Measurements from ENCODE around the gene SLX4IP. TPM values are rescaled to one million over a fixed set of nuclear protein-coding genes. Genes with fewer than 3 reads are reported as not detected.

The SLX4IP gene
- total RNA-seq, 5 donors from 2014 or later (not counting 1 experiment from before 2014, with no cell fraction given): 4.2 to 5.9 (median 5.2) TPM

- Histone ChIP-seq H3K9me3 (no peaks in the 10 kb centered on the region), H3K4me3 (ENCODE audit: control insufficient read depth in 1 of 2, extremely low read depth in 1 of 2, low read length in 1 of 2) (no peak overlapping the region), H3K27ac (ENCODE audit: low read length) (no peak overlapping the region), H3K36me3 (ENCODE audit: control insufficient read depth in 2 of 2, extremely low read depth in 1 of 2, insufficient read depth in 1 of 2, low read length in 1 of 2) (peaks cover 0 to 9% of the 10 kb centered on the region in 2 donors), H3K4me1 (ENCODE audit: control insufficient read depth in 1 of 2, extremely low read depth in 1 of 2, insufficient read depth in 2 of 2, low read length in 2 of 2) (no peaks in the 10 kb centered on the region), H3K27me3 (replicated peaks in 1 of 2; ENCODE audit: control insufficient read depth in 2 of 2, extremely low read depth in 1 of 2, insufficient read depth in 2 of 2, low read length in 1 of 2) (no peaks in the 10 kb centered on the region)
- ChIA-PET POLR2A (interaction anchor here in 1 of 2 donors (0.5 to 0.6 kb wide), 2 partner anchors 11 to 18 kb away, joined by 3 read pairs; no protein-coding TSS in a partner anchor), CTCF (no interaction called here)
- Mint-ChIP-seq H3K9me3 (no peaks in the 10 kb centered on the region), H3K27me3 (no peaks in the 10 kb centered on the region), H3K4me1 (no peaks in the 10 kb centered on the region), H3K36me3 (peaks cover 48% of the 10 kb centered on the region), H3K27ac (no peak overlapping the region), H3K4me3 (no peak overlapping the region)
- DNase-seq (no peak), ATAC-seq (replicated peaks in 1 of 4) (no peak)
- no CpG with 5 or more reads among the region's 1 CpG for WGBS (ENCODE audit: insufficient coverage)
Measured at GRCh38 chr20:10597637-10598036, 162.5 kb downstream of the SLX4IP start.

GRCh38 chr20:10602221-10602871 lies 167.2 kb downstream of the SLX4IP start:
- POLR2A ChIA-PET: no interaction called here
- peaks cover 55% of the 10 kb centered on the region for H3K36me3 Mint-ChIP-seq
- no peak overlapping the region for H3K4me3 Mint-ChIP-seq

GRCh38 chr20:10603378-10603777 lies 168.3 kb downstream of the SLX4IP start:
- no peak overlapping the region for H3K4me3 Mint-ChIP-seq
- POLR2A ChIA-PET: interaction anchor here in 1 of 2 donors (0.5 kb wide), 1 partner anchor 175 kb away, joined by 3 read pairs; no protein-coding TSS in a partner anchor
- Histone ChIP-seq H3K27me3 (replicated peaks in 1 of 2; ENCODE audit: control insufficient read depth in 2 of 2, extremely low read depth in 1 of 2, insufficient read depth in 2 of 2, low read length in 1 of 2) (no peaks in the 10 kb centered on the region), H3K27ac (ENCODE audit: low read length) (no peak overlapping the region), H3K9me3 (no peaks in the 10 kb centered on the region), H3K36me3 (ENCODE audit: control insufficient read depth in 2 of 2, extremely low read depth in 1 of 2, insufficient read depth in 1 of 2, low read length in 1 of 2) (peaks cover 0 to 18% of the 10 kb centered on the region in 2 donors), H3K4me1 (ENCODE audit: control insufficient read depth in 1 of 2, extremely low read depth in 1 of 2, insufficient read depth in 2 of 2, low read length in 2 of 2) (no peaks in the 10 kb centered on the region), H3K4me3 (ENCODE audit: control insufficient read depth in 1 of 2, extremely low read depth in 1 of 2, low read length in 1 of 2) (no peak overlapping the region)
- 24% methylated on average over 2 of the region's 4 CpGs for WGBS (ENCODE audit: insufficient coverage)
- no peak for ATAC-seq (replicated peaks in 1 of 4)
- no peak overlapping the region for H3K27ac Mint-ChIP-seq
- no peaks in the 10 kb centered on the region for H3K27me3 Mint-ChIP-seq
- no peak for DNase-seq
- peaks cover 58% of the 10 kb centered on the region for H3K36me3 Mint-ChIP-seq
- CTCF ChIA-PET: no interaction called here
- H3K4me1 Mint-ChIP-seq: no peaks in the 10 kb centered on the region
- H3K9me3 Mint-ChIP-seq: no peaks in the 10 kb centered on the region

More at GRCh38 chr20:10602221-10602871, 167.2 kb downstream of the SLX4IP start:
- ATAC-seq (replicated peaks in 1 of 4) (no peak), DNase-seq (no peak)
- Histone ChIP-seq H3K9me3 (no peaks in the 10 kb centered on the region), H3K27me3 (replicated peaks in 1 of 2; ENCODE audit: control insufficient read depth in 2 of 2, extremely low read depth in 1 of 2, insufficient read depth in 2 of 2, low read length in 1 of 2) (no peaks in the 10 kb centered on the region), H3K27ac (ENCODE audit: low read length) (no peak overlapping the region), H3K4me3 (ENCODE audit: control insufficient read depth in 1 of 2, extremely low read depth in 1 of 2, low read length in 1 of 2) (no peak overlapping the region), H3K4me1 (ENCODE audit: control insufficient read depth in 1 of 2, extremely low read depth in 1 of 2, insufficient read depth in 2 of 2, low read length in 2 of 2) (no peaks in the 10 kb centered on the region), H3K36me3 (ENCODE audit: control insufficient read depth in 2 of 2, extremely low read depth in 1 of 2, insufficient read depth in 1 of 2, low read length in 1 of 2) (peaks cover 0 to 18% of the 10 kb centered on the region in 2 donors)
- no peak overlapping the region for H3K27ac Mint-ChIP-seq
- WGBS (ENCODE audit: insufficient coverage): 80% methylated on average over 1 of the region's 4 CpGs
- CTCF ChIA-PET: no interaction called here
- no peaks in the 10 kb centered on the region for H3K4me1 Mint-ChIP-seq
- no peaks in the 10 kb centered on the region for H3K9me3 Mint-ChIP-seq
- H3K27me3 Mint-ChIP-seq: no peaks in the 10 kb centered on the region

- no peak for ATAC-seq (replicated peaks in 1 of 4)
- WGBS (ENCODE audit: insufficient coverage): 97% methylated on average over 6 of the region's 8 CpGs
- H3K27me3 ChIP-seq (replicated peaks in 1 of 2; ENCODE audit: control insufficient read depth in 2 of 2, extremely low read depth in 1 of 2, insufficient read depth in 2 of 2, low read length in 1 of 2): no peaks in the 10 kb centered on the region
- H3K9me3 ChIP-seq: no peaks in the 10 kb centered on the region
- POLR2A ChIA-PET: no interaction called here
- H3K4me1 ChIP-seq (ENCODE audit: control insufficient read depth in 1 of 2, extremely low read depth in 1 of 2, insufficient read depth in 2 of 2, low read length in 2 of 2): no peaks in the 10 kb centered on the region
- Mint-ChIP-seq H3K4me3 (no peak overlapping the region), H3K9me3 (no peaks in the 10 kb centered on the region), H3K27ac (no peak overlapping the region), H3K27me3 (no peaks in the 10 kb centered on the region), H3K4me1 (no peaks in the 10 kb centered on the region), H3K36me3 (peaks cover 57% of the 10 kb centered on the region)
- no peak overlapping the region for H3K4me3 ChIP-seq (ENCODE audit: control insufficient read depth in 1 of 2, extremely low read depth in 1 of 2, low read length in 1 of 2)
- H3K27ac ChIP-seq (ENCODE audit: low read length): no peak overlapping the region
- H3K36me3 ChIP-seq (ENCODE audit: control insufficient read depth in 2 of 2, extremely low read depth in 1 of 2, insufficient read depth in 1 of 2, low read length in 1 of 2): peaks cover 0 to 14% of the 10 kb centered on the region in 2 donors
- DNase-seq: no peak
- CTCF ChIA-PET: interaction anchor here in 1 of 2 donors (0.6 kb wide), 1 partner anchor 19 kb away, joined by 3 read pairs; no protein-coding TSS in a partner anchor
Measured at GRCh38 chr20:10603971-10604864, 169.1 kb downstream of the SLX4IP start.

- ChIA-PET CTCF (no interaction called here), POLR2A (no interaction called here)
- H3K9me3 ChIP-seq: no peaks in the 10 kb centered on the region
- Mint-ChIP-seq H3K9me3 (no peaks in the 10 kb centered on the region), H3K27me3 (no peaks in the 10 kb centered on the region), H3K27ac (no peak overlapping the region), H3K4me3 (no peak overlapping the region), H3K36me3 (peaks cover 57% of the 10 kb centered on the region), H3K4me1 (no peaks in the 10 kb centered on the region)
- DNase-seq (no peak), ATAC-seq (replicated peaks in 1 of 4) (no peak)
- peaks cover 0 to 14% of the 10 kb centered on the region in 2 donors for H3K36me3 ChIP-seq (ENCODE audit: control insufficient read depth in 2 of 2, extremely low read depth in 1 of 2, insufficient read depth in 1 of 2, low read length in 1 of 2)
- H3K27me3 ChIP-seq (replicated peaks in 1 of 2; ENCODE audit: control insufficient read depth in 2 of 2, extremely low read depth in 1 of 2, insufficient read depth in 2 of 2, low read length in 1 of 2): no peaks in the 10 kb centered on the region
- H3K27ac ChIP-seq (ENCODE audit: low read length): no peak overlapping the region
- H3K4me3 ChIP-seq (ENCODE audit: control insufficient read depth in 1 of 2, extremely low read depth in 1 of 2, low read length in 1 of 2): no peak overlapping the region
- H3K4me1 ChIP-seq (ENCODE audit: control insufficient read depth in 1 of 2, extremely low read depth in 1 of 2, insufficient read depth in 2 of 2, low read length in 2 of 2): no peaks in the 10 kb centered on the region
- no CpG with 5 or more reads among the region's 2 CpGs for whole genome bisulfite sequencing (ENCODE audit: insufficient coverage)
Measured at GRCh38 chr20:10604865-10605440, 169.8 kb downstream of the SLX4IP start.

GRCh38 chr20:10605547-10606195 lies 170.6 kb downstream of the SLX4IP start:
- Histone ChIP-seq H3K27ac (ENCODE audit: low read length) (no peak overlapping the region), H3K4me1 (ENCODE audit: control insufficient read depth in 1 of 2, extremely low read depth in 1 of 2, insufficient read depth in 2 of 2, low read length in 2 of 2) (no peaks in the 10 kb centered on the region), H3K36me3 (ENCODE audit: control insufficient read depth in 2 of 2, extremely low read depth in 1 of 2, insufficient read depth in 1 of 2, low read length in 1 of 2) (peaks cover 0 to 14% of the 10 kb centered on the region in 2 donors), H3K4me3 (ENCODE audit: control insufficient read depth in 1 of 2, extremely low read depth in 1 of 2, low read length in 1 of 2) (no peak overlapping the region), H3K9me3 (no peaks in the 10 kb centered on the region), H3K27me3 (replicated peaks in 1 of 2; ENCODE audit: control insufficient read depth in 2 of 2, extremely low read depth in 1 of 2, insufficient read depth in 2 of 2, low read length in 1 of 2) (no peaks in the 10 kb centered on the region)
- Mint-ChIP-seq H3K27ac (no peak overlapping the region), H3K27me3 (no peaks in the 10 kb centered on the region), H3K4me3 (no peak overlapping the region), H3K4me1 (no peaks in the 10 kb centered on the region), H3K9me3 (no peaks in the 10 kb centered on the region), H3K36me3 (peaks cover 53% of the 10 kb centered on the region)
- WGBS (ENCODE audit: insufficient coverage): no CpG with 5 or more reads among the region's 3 CpGs
- no peak for ATAC-seq (replicated peaks in 1 of 4)
- no peak for DNase-seq
- POLR2A ChIA-PET: no interaction called here
- CTCF ChIA-PET: no interaction called here
